NCI-H1105 treated with DMSO at 0.1 percent for 48 hours (cell line): ENCODE data around the gene RARG.

Source experiments
- DNase-seq: peaks from one replicate; lab custom pipeline; 2025; lab: John Stamatoyannopoulos, UW

RARG gene

DNA sequence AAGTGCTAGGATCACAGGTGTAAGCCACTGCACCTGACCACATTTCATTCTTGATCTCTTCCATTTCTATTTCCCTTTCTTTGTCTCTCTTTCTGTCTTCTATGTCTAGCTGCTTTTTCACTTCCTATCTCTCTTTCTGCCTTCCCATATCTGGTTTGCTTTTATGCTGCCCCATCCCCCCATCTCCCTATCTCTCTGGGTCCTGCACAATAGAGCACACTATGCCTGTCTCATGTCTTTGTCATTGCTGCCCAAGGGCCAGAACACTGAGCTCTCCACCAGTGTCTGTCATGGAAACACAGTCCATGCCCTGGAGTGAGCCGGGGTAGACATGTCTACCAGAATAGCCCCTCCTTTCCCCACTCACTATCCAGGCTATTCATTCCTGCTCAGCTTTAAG lies 12.3 kb upstream of the RARG start:
- DNase-seq, result no peak

DNA sequence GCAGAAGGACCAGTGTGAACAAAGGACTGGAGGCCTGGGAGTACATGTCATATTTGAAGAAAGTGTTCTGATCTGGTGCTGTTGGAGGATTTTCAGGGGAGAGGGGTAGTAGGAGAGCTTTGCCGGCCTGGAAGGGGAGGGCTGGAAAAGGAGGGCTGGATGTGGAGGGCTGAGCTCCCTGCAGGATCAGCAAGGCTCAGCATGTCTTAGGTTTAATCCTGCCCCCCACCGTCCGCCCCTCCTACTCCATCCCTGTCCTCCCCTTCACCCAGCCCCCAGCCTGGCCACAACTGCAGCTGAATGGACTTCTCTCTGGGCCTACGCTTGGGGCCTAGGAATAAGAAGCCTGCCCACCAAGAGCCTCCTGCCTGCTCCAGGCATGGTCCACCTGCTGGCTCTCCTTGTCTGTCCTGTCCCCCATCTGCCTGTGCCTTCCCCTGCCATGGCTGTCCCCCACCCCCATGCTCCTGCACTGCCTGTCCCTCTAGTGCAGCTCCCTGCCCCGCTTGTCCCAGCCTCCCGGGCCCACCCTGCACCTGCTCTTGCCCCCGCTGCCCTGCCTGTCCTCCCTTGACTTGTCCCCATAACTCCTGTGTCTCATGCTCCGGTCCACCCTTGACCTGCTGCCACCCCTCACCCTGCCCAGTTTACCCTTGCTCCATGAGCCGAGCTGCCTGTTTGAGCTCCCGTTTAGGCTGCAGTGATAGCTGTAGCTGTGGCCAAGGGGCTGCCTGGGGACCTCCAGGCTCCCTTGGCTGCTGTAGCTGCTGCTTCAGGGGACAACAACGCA lies 9.8 kb upstream of the RARG start:
- no peak for DNase-seq

- no peak for DNase-seq
These were observed 7.7 kb upstream of the RARG start for GRCh38 chr12:53239643-53240258.

GRCh38 chr12:53236443-53237111 lies 4.6 kb upstream of the RARG start:
- no peak for DNase-seq

- DNase-seq, result no peak
These were observed 3.9 kb upstream of the RARG start for GRCh38 chr12:53235742-53236442.

- no peak for DNase-seq
These were observed 3.2 kb upstream of the RARG start for GRCh38 chr12:53235164-53235563.

GRCh38 chr12:53234271-53234914 lies 2.4 kb upstream of the RARG start:
- DNase-seq, result no peak

- no peak for DNase-seq
These were observed 1.7 kb upstream of the RARG start for GRCh38 chr12:53233671-53234121.

DNA sequence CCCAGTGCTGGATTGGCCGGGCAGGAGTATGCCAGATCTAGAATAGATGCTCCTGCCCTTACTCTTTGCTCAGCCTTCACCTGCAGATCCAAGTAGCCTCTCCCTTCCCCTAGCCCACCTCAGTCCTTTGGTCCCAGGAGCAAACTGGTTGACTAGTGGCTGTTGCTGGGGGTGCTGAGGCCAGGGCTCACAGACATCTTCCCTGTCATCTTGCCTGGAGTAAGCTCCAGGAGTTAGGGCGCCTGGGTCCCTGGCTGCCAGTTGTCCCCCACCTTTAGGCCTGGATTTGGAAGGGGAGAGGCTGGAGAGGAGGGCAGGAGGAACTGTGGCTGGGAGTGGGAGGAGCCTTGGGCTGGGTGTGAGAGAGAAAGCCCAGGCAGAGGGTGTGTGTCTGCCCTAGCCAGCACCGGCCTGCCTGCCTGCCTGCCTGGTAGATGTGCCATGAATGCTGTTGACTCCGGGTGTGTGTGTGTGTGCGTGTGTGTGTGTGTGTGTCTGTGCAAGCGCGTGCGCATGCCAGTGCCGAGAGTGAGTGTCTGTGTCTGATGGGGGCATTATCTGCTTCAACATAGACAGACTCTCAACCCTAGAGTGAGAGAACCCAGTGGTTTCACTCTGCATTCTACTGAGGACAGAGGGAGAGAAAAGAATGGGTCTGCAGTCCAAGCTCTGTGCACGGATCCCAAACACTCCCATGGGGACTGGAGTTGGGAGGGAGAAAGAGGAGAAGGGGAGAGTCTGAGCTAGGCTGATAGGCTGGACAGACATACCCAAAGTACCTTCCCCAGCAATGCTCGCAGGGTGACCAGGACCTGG lies 845 bp upstream of the RARG start:
- no peak for DNase-seq

DNA sequence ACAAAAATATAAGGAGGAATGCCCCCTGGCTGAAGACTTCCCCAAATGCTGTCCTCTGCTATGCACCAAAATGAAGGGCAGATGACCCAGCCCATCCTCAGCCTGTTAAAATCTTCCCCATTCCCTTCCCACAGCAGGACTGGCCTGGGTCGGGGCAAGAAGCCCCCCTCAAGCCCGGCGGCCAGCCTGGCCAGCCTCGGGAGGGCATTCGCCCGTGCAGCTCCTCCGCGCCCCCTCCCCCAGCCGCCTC lies 413 bp downstream of the RARG start:
- DNase-seq, result no peak

- no peak for DNase-seq
These were observed 1.7 kb downstream of the RARG start for GRCh38 chr12:53230108-53230845.

- DNase-seq, result no peak
These were observed 2.6 kb downstream of the RARG start for GRCh38 chr12:53229454-53229853.

DNA sequence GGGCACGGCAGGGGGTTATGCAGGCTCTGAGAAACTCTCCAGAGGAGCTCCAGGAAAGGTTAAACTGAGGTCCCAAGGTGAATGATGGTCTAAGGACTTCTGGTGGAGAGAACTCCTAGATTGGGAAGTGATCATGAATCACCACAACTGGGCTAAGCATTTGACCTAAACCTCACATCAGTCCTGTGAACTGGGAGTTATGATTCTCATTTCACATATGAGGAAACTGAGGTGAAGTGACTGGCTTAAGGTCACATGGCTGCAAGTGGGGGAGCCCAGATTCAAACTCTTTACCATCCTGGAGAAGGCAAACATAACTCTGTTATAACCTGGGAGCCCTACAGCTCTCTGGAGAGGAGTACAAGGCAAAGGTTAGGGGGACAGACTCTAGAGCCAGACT lies 4.2 kb downstream of the RARG start:
- no peak for DNase-seq

GRCh38 chr12:53227341-53227740 lies 4.7 kb downstream of the RARG start:
- no peak for DNase-seq

GRCh38 chr12:53226815-53227214 lies 5.2 kb downstream of the RARG start:
- DNase-seq, result no peak

GRCh38 chr12:53225635-53226424 lies 6.2 kb downstream of the RARG start:
- DNase-seq, result no peak

- DNase-seq, result no peak
These were observed 6.9 kb downstream of the RARG start for GRCh38 chr12:53224897-53225634.

- no peak for DNase-seq
These were observed 7.7 kb downstream of the RARG start for GRCh38 chr12:53224061-53224896.
